ENCODE data around the gene CYLD.

Gene CYLD

GRCh38 chr16:50711040-50711439 is 30.8 kb upstream of the CYLD start:
- in situ Hi-C loops (cut with MboI; ENCODE audit: low sequenced_read_pairs): no loop called here

- in situ Hi-C loops (cut with MboI; ENCODE audit: low sequenced_read_pairs): no loop called here
These were observed 29.9 kb upstream of the CYLD start for GRCh38 chr16:50711862-50712559.

GRCh38 chr16:50712560-50712898 is 29.4 kb upstream of the CYLD start:
- in situ Hi-C loops (cut with MboI; ENCODE audit: low sequenced_read_pairs): no loop called here

- in situ Hi-C loops (cut with MboI; ENCODE audit: low sequenced_read_pairs): no loop called here
These were observed 28.9 kb upstream of the CYLD start for GRCh38 chr16:50712956-50713355.

DNA sequence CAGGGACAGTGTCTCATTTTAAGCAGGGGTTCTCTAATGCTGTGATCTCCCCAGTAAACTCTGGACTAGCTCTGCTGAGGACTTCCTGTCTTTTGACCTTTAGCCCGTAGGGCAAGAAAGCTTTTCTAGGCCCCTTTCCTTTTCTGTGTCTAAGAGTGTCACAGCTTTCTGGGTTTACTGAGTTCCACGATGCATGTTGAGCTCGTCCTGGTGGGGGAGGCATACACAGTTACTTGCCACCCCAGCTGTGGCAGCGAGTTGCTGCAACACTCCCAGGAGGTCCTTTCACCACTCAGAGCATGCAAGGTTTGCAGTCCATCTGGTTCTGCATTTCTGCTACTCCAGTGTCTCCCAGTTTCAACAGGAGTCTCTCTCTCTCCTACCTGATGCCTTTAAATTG is 24.8 kb upstream of the CYLD start:
- in situ Hi-C loops (cut with MboI; ENCODE audit: low sequenced_read_pairs): no loop called here

DNA sequence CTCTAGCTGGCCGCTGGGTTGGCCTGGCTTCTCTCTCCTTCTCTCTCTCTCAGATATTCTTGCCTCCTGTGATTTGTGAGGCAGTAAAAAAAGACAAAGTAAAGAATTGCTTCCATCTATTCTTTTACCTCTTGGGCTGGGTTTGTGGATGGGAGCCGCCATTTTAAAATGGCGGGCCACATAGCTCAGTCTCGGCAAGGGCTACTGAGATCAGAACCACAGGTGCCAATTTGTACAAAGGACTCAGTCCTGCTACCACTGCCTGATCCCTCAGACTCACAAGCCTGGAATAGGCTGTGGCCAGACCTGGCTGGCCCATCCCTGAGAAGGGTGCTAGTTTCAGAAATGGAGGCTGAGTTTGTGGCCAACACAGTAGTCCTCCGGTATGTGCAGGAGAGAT is 24.4 kb upstream of the CYLD start:
- in situ Hi-C loops (cut with MboI; ENCODE audit: low sequenced_read_pairs): no loop called here

GRCh38 chr16:50718061-50718760 is 23.7 kb upstream of the CYLD start:
- in situ Hi-C loops (cut with MboI; ENCODE audit: low sequenced_read_pairs): no loop called here

DNA sequence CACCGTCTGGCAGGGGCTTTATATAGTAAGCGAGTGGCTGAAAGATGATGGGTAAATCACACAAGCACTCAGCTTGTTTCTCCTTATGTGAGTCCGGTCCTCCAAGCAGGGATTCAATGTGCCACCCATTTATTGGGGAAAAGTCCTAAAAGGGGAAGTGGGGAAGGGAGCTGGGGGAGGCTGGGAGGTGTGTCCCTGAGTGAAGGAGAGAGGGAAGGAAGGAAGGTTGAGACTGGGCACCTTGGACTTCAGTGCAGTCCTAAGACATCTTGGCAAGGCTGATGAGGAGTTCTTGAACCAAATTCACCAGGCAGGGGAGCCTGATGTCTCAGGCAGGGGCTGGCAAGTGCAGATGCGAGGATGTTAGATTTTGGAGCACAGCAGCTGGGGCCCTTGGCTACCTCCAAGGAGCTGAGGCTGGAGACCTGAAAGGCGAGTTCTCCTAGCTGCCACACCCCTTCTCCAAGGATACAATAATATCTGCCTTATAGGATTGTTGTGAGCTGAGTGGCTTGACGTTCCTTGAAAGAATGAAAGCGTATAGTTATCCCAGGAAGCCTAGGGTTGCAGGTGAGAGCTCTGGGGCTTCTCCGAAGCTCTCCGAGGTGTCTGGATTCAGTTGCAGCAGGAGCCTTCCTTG is 23.0 kb upstream of the CYLD start:
- in situ Hi-C loops (cut with MboI; ENCODE audit: low sequenced_read_pairs): no loop called here

DNA sequence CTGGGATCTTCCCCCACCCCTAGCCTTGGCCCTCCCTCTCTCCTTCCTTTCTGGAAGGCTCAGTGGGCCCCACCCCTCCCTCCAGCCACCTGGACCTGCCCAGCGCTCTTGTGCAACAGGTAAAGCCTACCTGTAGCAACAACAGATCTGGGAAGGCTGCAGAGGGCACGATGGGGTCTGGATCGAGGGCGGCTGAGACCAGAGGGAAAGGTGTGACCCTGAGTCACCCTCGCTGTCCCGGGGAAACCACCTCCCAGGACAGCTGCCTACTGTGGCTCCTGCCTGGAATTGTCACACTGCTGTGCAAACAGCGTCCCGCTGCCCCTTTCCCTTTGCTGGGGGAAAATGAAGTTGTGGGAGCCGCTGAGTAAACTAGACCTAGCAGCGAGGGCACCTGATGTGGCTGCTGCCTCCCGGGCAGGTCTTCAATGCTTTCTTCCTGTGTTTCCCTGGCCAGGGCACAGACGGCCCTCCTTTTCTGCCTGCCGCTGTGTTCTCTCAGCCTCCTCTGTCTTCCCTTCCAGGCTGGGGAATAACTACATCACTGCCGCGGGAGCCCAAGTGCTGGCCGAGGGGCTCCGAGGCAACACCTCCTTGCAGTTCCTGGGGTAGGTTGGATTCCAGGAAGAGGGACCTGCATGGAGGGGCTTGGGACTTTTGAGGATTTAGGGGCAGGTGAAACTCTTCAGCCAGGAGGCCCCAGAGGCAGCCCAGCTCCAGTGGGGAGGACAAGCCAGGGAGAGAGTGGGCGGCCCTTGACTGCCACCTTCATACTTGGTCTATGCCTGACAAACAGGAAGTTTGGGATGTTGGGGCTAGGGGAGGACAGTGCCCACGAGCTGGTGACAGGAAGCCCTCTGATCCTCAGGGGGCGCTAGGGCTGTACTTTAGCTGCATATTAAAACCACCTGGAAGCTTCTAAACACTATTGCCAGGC is 22.2 kb upstream of the CYLD start:
- in situ Hi-C loops (cut with MboI; ENCODE audit: low sequenced_read_pairs): no loop called here

- in situ Hi-C loops (cut with MboI; ENCODE audit: low sequenced_read_pairs): no loop called here
These were observed 20.1 kb upstream of the CYLD start for GRCh38 chr16:50721549-50722404.

- in situ Hi-C loops (cut with MboI; ENCODE audit: low sequenced_read_pairs): no loop called here
These were observed 19.5 kb upstream of the CYLD start for GRCh38 chr16:50722405-50722737.

DNA sequence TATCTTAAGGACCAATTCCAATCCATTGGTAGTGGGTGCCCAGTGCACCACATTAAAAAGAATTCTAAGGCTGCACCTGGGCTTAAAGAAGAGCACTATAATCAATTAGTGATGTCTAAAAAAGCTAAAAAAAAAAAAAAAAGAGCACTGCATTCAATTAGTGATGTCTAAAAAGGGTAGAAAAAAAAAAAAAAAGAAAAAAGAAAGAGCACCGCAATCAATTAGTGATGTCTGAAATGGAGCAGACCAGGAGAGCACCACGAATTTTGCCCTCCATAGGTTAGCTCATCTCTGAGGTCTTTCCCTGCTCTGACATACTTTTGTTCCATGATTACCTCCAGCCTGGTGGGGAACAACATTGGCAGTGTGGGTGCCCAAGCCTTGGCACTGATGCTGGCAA is 18.9 kb upstream of the CYLD start:
- in situ Hi-C loops (cut with MboI; ENCODE audit: low sequenced_read_pairs): no loop called here

DNA sequence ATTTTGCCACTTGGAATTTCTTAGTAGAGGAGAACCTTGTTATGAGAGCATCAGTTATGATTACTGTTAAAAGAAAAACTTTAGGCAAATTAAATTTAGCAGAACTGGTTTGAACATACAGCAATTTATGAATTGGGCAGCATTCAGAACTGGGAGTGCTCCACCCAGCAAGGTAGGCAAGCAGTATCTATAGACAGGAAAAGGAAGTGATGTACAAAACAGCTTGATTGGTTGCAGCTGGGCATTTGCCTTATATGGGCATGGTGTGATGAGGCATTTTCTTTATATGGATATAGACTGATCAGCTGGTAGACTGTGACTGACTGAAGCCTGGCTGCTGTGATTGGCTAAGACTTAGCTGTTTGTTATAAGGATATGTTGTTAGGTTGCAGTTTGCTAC is 17.6 kb upstream of the CYLD start:
- in situ Hi-C loops (cut with MboI; ENCODE audit: low sequenced_read_pairs): no loop called here

DNA sequence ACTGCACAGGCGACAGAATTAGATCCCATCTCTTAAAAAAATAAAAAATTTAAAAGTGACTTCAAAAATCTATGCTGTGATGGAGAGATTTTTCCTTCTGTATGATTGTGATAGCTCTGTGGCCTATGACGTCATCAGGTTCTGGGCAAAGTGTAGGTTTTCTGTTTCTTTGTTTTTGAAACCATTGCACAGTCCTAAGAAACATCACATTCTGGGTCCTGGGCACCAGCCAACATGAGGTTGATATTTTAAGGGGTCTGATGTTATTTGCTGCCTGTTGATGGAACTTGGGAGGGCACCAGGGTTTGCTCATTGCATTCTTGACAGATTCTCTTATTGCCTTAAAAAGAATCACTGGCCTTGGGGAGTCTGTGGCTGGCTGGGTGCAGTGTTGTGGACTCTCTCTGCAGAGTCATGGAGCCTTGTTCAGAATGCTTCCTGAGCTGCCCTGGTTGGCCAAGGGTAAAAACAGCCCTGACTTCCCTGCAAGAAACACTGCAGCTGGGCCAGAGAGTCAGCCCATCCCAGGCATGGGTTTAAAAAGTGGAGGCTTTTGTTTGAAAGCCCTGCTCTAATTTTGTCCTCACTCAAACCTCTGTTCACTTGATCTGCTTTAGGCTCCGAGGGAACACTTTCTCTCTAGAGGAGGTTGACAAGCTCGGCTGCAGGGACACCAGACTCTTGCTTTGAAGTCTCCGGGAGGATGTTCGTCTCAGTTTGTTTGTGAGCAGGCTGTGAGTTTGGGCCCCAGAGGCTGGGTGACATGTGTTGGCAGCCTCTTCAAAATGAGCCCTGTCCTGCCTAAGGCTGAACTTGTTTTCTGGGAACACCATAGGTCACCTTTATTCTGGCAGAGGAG is 10.5 kb upstream of the CYLD start:
- in situ Hi-C loops (cut with MboI; ENCODE audit: low sequenced_read_pairs): no loop called here

DNA sequence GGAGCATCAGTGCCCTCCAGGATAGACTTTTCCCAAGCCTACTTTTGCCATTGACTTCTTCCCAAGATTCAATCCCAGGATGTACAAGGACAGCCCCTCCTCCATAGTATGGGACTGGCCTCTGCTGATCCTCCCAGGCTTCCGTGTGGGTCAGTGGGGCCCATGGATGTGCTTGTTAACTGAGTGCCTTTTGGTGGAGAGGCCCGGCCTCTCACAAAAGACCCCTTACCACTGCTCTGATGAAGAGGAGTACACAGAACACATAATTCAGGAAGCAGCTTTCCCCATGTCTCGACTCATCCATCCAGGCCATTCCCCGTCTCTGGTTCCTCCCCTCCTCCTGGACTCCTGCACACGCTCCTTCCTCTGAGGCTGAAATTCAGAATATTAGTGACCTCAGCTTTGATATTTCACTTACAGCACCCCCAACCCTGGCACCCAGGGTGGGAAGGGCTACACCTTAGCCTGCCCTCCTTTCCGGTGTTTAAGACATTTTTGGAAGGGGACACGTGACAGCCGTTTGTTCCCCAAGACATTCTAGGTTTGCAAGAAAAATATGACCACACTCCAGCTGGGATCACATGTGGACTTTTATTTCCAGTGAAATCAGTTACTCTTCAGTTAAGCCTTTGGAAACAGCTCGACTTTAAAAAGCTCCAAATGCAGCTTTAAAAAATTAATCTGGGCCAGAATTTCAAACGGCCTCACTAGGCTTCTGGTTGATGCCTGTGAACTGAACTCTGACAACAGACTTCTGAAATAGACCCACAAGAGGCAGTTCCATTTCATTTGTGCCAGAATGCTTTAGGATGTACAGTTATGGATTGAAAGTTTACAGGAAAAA is 9.7 kb upstream of the CYLD start:
- in situ Hi-C loops (cut with MboI; ENCODE audit: low sequenced_read_pairs): no loop called here

- in situ Hi-C loops (cut with MboI; ENCODE audit: low sequenced_read_pairs): no loop called here
These were observed 8.4 kb upstream of the CYLD start for GRCh38 chr16:50733468-50733867.

DNA sequence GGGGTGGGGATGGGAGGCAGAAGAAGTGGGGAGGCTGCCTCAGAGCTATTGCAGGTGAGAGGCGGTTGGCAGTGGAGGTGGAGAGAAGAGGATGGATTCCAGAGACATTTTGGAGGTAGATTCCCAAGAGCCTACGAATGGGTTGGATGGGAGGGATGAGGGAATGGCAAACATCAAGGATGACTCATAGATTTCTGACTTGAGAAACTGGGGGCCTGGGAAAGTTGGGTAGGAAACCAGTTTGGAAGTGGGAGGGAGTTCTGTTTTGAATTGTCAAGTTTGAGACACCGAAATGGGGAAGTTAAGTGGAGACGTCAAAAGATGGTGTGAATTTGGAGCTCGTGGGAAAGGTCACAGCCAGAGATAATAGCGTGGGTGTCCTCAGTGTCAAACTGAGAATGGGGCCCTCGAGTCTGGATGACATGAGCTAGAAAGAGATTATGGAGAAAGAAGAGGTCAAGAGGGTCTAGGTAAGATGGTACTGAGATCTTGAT is 6.2 kb upstream of the CYLD start:
- in situ Hi-C loops (cut with MboI; ENCODE audit: low sequenced_read_pairs): no loop called here

- in situ Hi-C loops (cut with MboI; ENCODE audit: low sequenced_read_pairs): no loop called here
These were observed 5.4 kb upstream of the CYLD start for GRCh38 chr16:50736448-50736847.

Data from HL-60/S4 treated with retinoic acid at 250 ng/mL for 4 days and 3 days (cell line).